Heart left ventricle (tissue), 13 donors: ENCODE measurements around the gene VENTX.

Experiments used
- CTCF ChIP-seq, 12 donors: fragments of 200-600 bp; sonication (generic) in 4 of 12; IDR thresholded peaks; one replicate each; pipeline versions ENCODE4 v1.5.0 to v1.8.0; 2018 to 2022; ENCODE audit warnings: antibody characterized with exemption in 12 of 12, mild to moderate bottlenecking in 5 of 12
- POLR2A ChIP-seq, 2 donors: fragments of 450-650 bp; IDR thresholded peaks; one replicate each; pipeline ENCODE4 v1.6.1; 2017; ENCODE audit warnings: antibody characterized with exemption in 2 of 2, mild to moderate bottlenecking in 2 of 2, moderate library complexity in 2 of 2
- donor health status: ischemic (EF 13 %, LVEDD 7.1; RV severe dilation, severe dysfunction).
- donor health status: DM: no; HTN: yes; CAD: no.
- donor health status: DM: no; HTN: no; CAD: no.
- donor health status: ischemic (EF 25% LVEDD 6.9; RV normal size, moderate dysfunction).
- donor health status: ischemic (EF 25% LVEDD 5.7; RV mildly dilated, moderate dysfunction).
- donor health status: ischemic (EF 35%, LVEDD 5.7; RV mildly dilated, moderate dysfunction).
- donor health status: nonischemic (EF 11% LVEDD 7.7; RV severe dilation, severe dysfunction).
- donor health status: DM: yes; HTN: yes; CAD: no.
- donor health status: PGD.
- donor health status: ischemic (EF 29% LVEDD 5.4; RV normal size, mild dysfunction).
- donor health status: nonischemic (EF 23%, LVEDD 6.1; RV moderate dilation, normal function).

GRCh38 chr10:133285217-133285616, 47.6 kb downstream of the VENTX start:
- no peak for TF ChIP-seq CTCF (IDR thresholded peaks at IDR 0.05)
- TF ChIP-seq POLR2A (IDR thresholded peaks at IDR 0.05) = no peak
